OCI-M1 (cell line): ENCODE results near the gene PEAK1.

ENCODE experiments used
- DNase-seq: peaks from one replicate; lab custom pipeline; 2025; lab: John Stamatoyannopoulos, UW

The PEAK1 gene

DNA sequence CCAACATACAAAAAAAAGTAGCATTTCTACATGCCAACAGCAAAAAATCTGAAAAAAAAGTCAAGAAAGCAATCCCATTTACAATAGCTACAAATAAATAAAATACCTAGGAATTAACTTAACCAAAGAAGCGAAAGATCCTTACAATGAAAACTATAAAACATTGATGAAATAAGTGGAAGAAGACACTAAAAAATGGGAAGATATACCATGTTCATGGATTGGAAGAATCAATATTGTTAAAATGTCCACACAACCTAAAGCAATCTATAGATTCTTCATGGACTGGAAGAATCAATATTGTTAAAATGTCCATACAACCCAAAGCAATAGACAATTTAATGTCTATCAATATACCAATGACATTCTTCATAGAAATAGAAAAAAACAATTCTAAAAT, 21.0 kb downstream of the PEAK1 start:
- DNase-seq: no peak

DNA sequence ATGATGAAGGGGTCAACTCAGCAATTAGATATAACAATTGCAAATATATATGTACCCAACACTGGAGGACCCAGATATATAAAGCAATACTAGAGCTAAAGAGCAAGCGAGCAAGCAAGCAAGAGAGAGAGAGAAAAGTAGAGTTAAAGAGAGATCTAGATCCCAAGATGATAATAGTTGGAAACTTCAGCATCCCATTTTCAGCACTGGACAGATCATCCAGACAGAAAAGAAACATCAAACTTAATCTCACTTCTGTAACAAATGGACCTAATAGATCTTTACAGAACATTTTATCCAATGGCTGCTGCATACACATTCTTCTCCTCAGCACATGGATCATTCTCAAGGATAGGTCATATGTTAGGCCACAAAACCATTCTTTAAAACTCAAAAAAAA, 23.2 kb downstream of the PEAK1 start:
- DNase-seq: no peak

DNA sequence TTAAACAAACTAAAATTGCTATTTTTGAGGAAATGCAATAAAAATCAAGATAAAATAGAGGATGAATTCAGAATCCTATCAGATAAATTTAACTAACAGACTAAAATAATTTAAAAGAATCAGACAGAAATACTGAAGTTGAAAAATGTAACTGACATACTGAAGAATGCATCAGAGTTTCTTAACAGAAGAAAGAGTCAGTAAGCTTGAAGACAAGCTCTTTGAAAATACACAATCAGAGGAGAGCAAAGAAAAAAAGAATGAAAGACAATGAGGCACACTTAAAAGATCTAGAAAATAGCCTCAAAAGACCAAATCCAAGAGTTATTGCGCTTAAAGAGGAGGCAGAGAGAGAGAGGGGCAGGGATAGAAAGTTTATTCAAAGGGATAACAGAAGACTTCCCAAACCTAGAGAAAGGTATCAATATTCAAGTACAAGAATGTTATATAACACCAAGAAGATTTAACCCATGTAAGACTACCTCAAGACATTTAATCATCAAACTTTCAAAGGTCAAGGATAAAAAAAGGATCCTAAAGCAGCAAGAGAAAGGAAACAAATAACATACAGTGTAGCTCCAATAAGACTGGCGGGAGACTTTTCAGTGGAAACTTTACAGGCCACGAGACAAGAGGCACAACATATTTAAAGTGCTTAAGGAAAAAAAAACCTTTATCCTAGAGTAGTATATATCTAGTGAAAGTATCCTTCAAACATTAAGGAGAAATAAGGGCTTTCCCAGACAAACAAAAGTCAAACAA, 24.7 kb downstream of the PEAK1 start:
- DNase-seq: no peak

DNA sequence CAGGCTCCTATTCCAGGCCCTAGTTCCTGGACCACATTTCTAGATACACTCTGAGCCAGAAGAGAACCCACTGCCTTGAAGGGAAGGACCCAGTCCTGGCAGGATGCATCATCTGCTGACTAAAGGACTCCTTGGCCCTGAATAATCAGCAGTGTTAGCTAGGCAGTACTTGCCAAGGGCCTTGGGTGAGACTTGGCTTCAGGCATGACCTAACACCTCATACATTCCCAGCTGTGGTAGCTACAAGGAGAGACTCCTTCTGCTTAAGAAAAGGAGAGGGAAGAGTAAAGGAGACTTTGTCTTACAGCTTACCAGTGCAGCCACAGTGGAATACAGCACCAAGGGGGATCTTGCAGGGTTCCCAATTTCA, 26.4 kb downstream of the PEAK1 start:
- no peak for DNase-seq

DNA sequence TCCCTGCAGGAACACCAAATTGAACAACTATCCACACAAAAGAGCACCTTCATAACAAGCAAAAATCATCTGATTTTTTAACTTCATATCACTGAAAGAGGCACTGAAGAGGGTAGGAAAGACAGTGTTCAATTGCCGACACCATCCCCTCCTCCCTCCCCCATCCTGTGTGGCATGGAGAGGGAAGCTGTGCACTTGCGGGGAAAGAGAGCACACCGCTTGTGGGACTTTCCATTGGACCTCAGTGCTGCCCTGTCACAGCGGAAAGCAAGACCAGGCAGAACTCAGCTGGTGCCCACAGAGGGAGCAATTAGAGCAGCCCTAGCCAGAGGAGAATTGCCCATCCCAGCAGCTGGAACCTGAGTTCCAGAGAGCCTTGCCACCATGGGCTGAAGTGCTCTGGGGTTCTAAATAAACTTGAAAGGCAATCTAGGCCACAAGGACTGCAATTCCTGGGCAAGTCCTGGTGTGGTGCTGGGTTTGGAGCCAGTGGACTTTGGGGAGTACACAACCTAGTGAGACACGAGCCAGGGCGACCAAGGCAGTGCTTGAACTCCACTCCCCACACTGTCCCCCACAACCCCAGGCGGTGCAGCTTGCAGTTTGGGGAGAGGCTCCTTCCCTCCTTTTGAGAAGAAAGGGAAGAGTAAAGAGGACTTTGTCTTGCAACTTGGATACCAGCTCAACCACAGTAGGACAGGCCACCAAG, 27.0 kb downstream of the PEAK1 start:
- no peak for DNase-seq

DNA sequence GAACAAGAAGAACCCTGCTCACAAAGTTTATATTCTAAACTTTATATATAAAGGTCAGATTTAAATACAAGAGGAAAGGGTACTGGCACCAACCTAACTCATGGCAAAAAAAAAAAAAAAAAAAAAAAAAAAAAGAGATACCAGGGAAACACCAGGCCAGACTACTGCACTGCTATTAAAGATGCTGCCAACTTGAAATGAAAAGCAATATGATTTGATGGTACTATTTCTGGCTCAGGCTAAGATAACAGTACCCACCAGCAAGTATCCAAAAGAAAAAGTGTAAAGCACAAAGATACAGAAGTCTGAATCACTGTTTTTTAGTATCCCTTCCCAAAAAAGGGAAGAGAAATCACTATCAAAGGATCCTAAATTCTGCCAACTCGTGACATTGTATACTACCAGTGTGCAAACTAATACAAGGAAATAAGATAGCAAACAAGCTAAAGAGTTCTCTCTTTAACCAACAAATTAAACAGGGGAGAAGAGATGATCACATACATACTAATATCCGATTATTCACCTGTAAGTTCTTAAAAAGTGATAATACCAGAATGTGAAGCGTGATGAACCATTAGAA, 28.4 kb downstream of the PEAK1 start:
- no peak for DNase-seq

DNA sequence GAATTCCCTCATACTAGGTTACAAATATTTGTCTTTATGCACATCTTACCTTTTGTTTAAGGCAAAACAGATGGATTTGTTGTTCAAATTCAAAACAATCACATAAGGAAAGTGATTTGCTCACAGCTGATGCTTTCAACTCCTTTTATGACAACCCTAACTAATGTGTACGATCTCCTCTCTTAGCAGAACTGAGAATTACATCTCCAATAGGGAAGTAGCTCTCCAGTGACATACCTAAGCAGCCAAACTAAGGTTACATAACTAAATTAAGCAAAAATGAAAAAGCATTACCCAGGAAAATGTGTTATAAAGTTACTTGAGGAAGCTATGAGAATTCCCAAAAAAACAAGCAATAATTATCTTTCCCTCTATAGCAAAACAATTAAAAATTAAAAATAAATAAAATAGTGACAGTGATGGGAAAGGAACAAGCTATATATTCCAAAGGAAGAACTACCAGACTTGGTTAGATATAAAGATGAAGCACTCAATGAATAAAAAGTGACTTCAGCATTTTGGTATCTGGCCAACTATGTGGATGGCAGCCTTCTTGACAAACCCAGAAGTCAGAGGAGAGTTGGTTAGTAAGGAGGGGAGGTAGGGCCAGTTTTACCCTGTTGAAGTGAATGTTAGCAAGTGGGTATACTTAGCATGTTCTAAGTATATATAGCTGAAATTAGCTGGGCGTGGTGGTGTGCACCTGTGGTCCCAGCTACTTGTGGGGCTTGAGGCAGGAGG, 32.4 kb downstream of the PEAK1 start:
- no peak for DNase-seq

DNA sequence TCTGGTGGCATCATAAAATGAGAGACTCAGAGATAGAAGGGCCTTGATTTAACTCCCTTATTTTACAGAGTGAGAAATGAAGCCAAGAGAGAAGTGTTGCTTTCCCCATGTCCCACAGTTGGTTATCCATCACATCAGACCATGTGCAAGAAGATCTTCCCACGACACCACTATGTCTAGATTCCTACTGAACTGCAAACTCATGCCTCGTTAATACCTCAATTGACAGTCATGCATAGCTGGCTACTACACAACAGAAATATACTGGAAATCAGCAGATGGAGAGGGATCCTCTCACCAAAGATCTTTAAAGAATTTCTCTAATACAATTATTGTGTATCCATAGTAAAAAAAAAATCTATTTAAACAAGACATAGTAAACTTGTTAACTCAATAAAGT, 33.3 kb downstream of the PEAK1 start:
- DNase-seq: no peak

DNA sequence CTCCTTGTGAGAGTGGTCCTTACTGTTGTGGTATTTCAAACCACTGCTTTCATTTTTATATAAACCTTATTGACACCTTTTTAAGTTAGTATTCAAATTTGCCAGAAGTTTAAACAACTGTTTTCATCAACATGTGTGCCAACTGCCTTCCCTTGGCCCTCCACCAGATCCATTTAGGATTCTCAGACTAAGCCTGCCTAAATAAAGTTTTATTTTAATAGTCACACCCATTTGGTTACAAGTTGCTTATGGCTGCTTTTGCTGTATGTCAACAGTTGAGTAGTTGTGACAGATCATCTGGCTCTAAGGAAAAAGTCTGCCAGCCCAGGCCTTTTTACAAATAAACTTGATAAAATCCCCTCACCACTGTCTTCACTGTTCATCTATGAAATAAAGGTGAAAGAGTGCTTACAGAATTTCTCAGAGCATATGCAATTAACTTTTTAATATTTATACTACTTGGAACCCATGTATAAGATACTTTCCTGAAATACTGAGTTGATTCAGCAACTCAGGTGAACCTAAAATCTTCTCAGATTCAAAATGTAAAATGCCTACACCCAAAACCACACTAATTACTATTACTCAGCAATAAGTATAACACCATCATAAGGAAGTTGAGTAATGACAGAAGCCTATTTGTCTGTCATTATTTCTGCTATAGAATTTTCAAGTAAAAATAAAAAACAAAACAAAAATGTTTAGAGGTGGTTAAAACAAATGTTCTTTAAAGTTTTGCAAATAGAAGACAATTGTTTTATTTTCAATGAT, 35.1 kb downstream of the PEAK1 start:
- no peak for DNase-seq

DNA sequence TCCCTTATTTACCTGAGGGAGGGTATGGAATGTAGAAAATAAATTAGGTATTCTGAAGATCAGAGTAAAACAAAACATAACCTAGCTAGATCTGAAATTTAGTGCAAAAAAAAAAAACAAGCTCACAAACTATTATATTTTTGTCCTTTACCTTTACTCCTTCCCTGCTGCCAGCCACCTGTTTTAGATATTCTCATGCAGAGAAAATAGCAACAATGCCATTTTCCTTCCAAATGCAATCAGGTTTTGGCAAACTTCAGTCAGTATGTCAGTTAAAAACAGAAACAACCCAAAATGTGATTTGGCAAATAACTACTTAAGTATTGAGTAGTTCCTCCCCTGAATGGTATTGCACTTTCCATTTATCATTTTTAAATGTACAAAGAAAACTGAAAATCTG, 35.8 kb downstream of the PEAK1 start:
- no peak for DNase-seq

DNA sequence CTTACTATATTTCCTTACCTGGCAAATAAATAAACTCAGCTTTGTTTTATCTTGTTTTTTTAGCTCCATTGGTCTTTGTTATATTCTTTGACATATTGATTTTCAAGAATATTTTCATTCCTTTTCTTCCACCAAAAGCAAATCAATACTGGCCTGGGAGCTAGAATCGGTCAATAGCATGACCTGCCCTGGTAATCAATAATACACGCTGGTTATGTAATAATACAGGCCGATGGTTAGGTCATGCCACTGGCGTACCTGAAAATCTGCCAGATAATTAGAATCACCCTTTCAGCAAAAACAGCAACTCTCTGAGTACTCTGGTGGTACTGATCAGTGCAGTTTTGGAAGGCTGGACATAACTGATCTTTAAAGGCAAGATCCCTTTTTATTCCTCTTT, 39.9 kb downstream of the PEAK1 start:
- no peak for DNase-seq

DNA sequence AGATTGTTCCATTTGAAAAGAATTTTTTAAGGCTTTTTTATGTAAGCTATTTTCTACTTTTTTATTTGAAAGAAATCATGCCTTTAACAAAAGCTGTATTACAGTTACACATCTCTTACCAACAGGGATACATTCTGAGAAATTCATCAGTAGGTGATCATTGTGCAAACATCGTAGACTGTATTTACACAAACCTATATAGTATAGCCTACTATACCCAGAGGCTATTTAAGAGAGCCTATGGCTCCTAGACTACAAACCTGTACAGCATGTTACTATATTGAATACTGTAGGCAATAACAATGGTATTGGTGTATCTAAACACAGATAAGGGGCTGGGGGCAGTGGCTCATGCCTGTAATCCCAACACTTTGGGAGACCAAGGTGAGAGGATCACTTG, 43.1 kb downstream of the PEAK1 start:
- DNase-seq: no peak

DNA sequence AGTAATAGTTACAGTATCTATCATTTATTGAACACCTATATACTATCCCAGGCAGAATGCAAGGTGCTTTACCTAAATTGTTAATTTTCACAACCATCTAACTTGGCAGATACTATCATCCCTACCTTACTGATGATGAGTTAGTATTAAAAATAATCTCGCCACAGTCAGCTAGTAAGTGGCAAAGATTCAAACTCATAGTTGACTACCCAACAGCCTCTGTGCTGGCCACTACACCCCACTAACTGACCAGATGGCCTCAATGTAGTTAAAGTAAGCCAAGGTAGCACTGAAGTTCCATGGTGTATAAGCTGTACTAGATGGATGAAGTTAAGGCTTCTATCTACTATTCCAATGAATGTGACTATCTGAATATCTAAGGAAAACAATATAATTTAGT, 44.8 kb downstream of the PEAK1 start:
- no peak for DNase-seq

DNA sequence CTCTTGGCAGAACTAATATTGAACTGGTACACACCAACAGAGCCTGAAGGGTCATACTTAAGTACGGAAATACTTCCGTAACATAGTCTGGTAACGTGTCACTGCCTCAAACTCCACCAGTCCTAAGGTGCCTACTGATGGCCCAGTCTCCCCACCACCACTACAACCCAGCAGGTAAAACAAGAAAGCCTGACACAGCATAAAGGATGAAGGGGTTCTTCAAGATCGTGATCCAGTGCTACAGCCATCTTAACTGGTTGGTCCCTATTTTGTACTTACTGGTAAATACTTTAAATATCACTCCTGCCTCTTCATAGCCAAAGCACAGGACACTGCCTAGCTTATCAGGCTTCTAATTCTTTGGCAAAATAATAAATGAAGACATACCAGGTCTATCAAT, 46.5 kb downstream of the PEAK1 start:
- DNase-seq: no peak

DNA sequence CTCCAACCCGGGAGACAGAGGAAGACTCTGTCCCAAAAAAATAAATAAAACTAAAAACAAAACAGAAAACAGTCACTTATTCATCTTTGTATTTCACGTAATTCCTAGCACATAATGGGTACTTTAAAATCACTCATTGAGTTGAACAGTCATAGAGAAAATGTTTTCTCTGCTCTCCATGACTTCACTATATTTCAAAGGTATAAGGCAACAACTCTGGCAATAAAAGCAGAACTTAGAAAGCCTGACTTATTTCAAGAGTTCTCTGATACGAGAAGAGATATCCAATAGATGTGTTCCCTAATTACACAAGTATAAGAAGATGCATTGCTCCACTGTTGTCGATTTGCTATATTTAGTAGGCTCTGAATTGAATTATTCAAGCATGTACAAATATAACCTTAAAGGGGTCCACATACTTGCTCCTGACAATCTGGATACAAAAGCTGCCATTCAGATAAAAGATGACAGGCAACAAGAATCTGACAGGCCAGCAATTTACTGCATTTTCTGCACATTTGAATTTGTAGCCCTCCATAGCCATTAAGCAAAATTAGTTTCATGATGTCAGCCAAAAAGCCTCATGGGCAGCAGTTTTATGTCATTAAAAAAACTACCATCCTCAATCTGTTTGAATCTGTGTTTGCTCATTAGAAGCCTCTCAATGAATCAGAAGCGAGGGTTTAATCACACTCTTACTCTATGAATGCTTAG, 47.9 kb downstream of the PEAK1 start:
- no peak for DNase-seq

DNA sequence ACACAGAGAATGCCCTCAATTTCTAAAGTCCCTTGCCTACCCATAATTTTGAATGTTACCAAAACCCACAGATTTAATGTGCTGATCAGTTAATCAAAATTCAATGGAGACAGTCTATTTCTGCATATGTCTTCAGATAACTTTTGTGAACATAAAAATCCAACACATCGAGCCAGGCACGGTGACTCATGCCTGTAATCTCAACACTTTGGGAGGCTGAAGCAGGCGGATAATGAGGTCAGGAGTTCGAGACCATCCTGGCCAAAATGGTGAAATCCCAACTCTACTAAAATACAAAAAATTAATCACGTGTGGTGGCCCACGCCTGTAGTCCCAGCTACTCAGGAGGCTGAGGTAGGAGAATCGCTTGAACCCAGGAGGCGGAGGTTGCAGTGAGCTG, 49.3 kb downstream of the PEAK1 start:
- no peak for DNase-seq

DNA sequence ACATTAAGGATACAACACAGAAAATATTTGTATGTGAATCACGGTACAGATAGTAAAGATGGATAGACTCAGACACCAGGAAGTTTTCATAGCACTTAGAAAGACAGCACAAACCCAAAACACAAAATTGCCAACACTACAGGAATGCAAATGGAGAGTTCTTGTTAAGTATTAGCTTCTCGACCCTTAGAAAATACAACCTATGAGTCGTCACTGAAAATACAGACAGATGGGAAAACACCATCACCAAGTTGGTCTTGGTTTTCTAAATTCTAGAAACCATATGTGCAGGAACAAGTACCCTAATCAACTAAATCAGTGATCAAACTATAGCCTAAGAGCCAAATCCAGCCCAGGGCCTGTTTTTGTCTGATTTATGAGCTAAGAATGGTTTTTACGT, 50.7 kb downstream of the PEAK1 start:
- DNase-seq: no peak

DNA sequence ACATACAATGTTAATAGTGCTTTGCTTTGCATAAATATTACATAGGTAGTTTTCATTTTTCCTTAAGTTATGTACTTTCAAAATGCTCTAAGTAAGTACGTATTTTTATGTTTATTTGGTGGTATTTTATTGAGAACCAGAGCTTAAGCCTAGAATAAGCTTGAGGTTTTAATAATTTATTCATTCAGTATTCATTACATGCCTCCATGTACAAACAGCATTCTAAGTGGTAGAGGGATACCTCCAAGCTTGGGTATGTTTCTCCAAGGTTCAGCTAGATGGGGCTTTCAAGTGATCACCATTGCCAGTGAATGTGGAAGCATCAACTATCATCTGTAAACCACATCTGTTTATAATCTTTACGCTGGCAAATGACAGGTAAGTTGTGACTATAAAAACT, 52.3 kb downstream of the PEAK1 start:
- DNase-seq: no peak

DNA sequence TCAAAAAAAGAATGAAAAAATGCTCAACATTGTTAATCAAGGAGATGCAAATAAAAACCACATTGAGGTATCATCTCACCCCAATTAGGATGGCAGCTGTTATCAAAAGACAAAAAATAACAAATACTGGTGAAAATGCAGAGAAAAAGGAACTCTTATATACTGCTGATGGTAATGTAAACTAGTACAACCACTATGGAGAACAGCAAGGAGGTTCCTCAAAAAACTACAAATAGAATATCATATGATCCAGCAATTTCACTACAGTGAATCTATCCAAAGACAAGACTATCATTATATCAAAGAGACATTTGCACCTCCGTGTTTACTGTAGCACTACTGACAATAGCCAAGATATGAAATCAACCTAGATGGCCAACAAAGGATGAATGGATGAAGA, 58.4 kb downstream of the PEAK1 start:
- no peak for DNase-seq

DNA sequence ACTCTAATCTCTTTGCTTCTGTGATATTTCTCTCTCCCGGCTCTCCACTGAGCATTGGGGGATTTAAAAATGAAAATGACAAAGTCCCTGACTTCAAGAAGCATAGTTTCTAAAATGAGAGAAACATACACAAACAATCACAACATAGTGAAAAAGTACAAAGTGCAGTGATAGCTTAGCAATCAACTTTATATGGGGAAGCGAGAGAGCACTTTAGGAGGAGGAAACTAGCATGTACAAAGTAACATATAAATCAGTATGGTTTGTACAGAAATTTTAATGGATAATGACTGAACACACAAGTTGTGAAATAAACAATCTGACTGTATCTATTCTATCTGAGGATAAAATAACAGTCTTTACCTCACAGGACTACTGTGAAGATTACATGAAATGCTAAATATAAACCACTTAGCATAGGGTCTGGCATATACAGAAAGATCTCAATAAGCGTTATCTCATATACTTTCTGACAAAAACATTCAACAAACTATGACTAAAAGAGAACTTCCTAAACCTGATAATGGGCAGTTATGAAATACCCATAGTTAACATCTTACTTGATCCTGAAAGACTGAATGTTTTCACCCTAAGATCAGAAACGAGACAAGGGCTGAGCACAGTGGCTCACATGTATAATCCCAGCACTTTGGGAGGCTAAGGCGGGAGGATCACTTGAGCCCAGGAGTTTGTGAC, 61.2 kb downstream of the PEAK1 start:
- DNase-seq: no peak

DNA sequence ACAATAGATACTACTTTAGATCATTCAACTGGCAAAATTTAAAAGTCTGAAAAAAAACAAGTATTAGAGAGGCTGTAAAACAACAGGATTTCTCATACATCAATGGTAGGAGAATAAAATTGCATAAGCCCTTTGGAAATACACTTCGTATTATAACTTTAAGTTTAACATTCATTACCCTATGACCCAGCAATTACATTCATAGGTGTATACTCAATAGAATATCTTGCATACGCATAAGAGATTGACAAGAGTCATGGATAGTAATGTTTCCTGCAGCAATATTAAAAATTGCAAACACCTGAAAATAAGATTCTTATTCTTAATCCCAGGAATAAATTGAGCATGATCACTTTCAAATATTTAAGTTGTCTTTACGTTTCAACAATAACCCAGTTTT, 63.6 kb downstream of the PEAK1 start:
- no peak for DNase-seq
